22Rv1 (cell line): ENCODE data around the gene CCNC.

ENCODE experiments used
- ZFX ChIP-seq: fragments of 450-650 bp; IDR thresholded peaks from 2 replicates; pipeline ENCODE4 v1.6.1; 2017; ENCODE audit warnings: antibody characterized with exemption, borderline replicate concordance
- TF ChIP-seq, protein P1 (sequence below): fragments of 450-650 bp; IDR thresholded peaks from 2 replicates; pipeline ENCODE4 v1.5.1; 2017; ENCODE audit warnings: mild to moderate bottlenecking

DNA sequence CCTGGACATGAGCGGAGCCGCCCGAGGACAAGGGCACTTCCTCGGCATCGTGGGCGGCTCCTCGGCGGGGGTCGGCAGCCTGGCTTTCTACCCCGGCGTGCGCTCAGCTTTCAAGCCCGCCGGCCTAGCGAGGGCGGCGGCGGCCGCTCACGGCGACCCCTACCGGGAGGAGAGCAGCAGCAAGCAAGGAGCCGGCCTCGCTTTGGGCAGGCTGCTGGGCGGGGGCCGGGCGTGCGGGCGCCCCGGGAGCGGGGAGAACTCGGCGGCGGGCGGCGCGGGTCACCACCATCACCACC is 44.9 kb upstream of the CCNC start:
- TF ChIP-seq, protein P1, sequence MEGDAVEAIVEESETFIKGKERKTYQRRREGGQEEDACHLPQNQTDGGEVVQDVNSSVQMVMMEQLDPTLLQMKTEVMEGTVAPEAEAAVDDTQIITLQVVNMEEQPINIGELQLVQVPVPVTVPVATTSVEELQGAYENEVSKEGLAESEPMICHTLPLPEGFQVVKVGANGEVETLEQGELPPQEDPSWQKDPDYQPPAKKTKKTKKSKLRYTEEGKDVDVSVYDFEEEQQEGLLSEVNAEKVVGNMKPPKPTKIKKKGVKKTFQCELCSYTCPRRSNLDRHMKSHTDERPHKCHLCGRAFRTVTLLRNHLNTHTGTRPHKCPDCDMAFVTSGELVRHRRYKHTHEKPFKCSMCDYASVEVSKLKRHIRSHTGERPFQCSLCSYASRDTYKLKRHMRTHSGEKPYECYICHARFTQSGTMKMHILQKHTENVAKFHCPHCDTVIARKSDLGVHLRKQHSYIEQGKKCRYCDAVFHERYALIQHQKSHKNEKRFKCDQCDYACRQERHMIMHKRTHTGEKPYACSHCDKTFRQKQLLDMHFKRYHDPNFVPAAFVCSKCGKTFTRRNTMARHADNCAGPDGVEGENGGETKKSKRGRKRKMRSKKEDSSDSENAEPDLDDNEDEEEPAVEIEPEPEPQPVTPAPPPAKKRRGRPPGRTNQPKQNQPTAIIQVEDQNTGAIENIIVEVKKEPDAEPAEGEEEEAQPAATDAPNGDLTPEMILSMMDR, result peak; percentile 85
- TF ChIP-seq ZFX, result no peak
